HG03097 (cell line): ENCODE data around the gene ARTN.

Experiments
- ATAC-seq: cut with Tn5 transposase; IDR thresholded peaks from one replicate; pipeline ENCODE4 v1.9.1; 2021; ENCODE audit not compliant: unreplicated experiment, low FRiP score

ARTN gene

DNA sequence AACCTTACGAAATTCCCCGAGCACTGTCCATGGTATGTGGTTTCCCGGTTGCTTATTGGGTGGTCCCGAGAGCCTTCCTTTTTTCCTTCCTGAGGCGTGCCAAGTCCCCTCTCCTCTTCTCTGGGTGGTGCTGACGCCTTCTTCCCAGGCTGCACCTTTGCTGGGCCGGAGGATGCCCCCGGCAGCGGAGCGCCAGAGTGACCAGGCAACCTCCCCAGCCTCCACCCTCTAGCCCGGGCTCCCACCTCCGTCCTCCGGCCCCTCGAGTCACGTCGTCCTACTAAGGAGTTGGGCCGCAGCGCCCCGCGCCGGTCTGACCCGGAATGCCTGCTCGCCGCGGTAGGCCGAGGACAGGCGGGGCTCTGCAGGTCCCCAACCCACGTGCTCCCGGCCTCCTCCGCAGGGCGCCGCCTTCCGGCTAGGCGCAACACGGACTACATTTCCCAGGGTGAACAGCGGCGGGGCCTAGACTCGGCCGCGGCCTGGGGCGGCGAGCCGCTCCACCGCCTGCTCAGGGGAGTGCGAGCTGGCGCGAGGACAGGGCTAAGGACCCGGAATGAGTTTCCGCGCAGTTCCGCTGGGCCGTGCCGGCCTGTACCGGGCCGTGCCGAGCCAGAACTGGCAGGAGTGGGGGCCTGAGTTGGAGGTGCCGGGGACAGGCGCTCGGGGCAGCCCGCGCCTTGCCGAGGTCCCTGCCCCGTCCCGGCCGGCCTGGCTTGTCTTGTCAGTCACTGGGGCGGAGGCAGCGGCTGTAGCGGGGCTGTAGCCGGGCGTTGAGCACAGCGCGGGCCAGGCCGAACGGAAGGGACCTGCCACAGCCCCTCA is 12.8 kb downstream of the ARTN start, which contains the start of gene IPO13:
Gene IPO13, plus strand, starts transcription at position 715 of the 825 bp plus-strand sequence. CDS start 651 bp downstream, outside the sequence.
- ATAC-seq = peak; percentile 91

DNA sequence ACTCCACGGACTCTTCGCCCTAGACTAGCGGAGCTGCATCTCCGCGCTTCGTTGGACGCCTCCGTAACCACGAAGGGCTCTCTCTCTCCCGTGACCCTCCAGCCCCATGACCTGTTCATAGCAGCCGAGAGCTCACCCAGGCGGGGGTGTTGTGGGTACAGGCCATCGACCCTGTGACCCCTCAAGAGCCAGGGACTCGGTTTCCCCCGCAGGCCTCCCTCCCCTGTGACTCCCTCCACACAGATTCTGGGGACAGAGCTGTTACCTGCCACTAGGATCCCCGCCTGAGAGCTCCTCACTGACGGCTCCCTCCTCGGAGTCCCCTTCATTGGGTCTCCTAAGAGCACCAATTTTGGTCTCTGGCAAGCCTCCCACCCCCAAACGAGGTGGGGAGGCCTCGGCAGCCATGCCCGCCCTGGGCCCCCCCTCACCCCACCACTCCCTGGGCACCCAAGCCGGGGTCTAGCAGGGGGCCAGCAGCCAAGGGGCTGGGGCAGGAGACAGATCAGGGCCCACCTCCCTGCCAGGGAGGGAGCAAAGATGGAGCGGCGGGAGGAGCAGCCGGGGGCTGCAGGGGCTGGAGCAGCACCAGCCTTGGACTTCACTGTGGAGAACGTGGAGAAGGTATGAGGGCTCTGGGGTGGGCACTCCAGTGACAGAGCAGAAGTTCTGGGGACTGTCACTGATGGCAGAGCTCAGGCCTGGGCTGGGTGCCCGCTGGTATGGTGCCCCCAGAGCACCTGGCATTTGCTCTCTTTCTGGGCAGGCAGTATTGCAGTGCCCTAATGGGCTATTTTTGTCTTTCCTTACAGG is 13.7 kb downstream of the ARTN start:
- ATAC-seq = no peak

DNA sequence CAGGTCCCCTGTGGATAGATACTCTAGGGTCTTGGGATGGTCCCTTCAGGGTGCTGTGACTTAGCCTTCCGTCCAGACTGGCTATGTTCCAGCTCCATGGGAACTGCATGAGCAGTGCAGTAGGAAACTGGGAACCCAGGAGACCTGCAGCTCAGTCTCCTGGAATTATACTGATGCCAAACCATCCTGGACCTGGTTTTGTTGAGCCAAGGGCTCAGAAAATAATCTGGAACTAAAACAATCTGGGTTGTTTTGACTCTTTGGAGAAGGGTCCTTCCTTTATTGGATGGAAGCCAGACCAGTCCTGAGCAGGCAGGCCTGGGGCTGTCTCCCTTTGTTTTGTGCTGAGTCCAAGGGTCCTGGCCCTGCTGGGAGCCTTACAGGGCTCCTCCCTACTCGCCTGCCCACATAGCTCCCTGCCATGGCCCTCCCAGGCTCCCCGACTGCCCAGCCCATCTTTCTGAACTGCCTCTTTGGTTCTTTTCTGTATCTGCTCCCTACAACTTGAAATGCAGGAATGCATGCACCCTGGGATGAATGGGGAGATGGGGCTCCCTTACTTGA is 14.4 kb downstream of the ARTN start:
- ATAC-seq = no peak

DNA sequence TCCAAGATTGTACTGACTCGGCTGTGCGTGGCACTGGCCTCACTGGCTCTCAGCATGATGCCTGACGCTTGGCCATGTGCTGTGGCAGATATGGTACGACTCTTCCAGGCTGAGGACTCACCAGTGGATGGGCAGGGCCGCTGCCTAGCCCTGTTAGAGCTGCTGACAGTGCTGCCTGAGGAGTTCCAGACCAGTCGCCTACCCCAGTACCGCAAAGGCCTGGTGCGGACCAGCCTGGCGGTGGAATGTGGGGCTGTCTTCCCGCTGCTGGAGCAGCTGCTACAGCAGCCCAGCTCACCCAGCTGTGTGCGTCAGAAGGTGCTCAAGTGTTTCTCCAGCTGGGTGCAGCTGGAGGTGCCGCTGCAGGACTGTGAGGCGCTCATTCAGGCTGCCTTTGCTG is 16.1 kb downstream of the ARTN start:
- no peak for ATAC-seq

- ATAC-seq = no peak
Measured at GRCh38 chr1:43951021-43951985, 17.7 kb downstream of the ARTN start.

DNA sequence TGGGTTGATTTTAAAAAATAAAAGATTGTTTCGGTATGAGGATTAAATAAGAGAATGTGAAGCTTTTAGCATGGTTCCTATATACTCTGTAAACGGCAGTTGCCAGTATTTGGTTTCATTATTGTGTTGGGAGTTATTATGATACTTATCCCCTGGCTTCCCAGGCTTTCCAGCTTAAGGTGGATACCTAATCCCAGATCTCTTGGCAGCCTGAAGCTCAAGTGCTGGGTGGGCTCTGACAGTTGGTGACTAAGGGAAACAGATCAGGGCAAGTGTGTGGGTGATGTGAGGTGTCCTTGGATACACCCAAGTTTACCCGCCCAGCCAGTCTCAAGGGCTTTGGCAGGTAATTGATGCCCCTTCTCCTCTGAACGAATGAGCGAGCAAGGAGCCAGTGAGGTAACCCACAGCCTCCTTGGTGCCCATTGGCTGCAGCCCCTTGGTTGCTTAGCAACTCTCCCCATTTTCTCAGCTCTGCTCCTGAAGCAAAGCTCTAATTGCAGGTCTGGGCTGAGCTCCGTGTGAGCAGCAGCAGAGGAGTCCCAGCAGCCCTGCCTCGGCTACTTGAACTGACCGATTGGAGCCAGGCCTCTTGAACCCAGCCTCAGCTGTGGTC is 19.2 kb downstream of the ARTN start:
- no peak for ATAC-seq

GRCh38 chr1:43953361-43953760 is 19.8 kb downstream of the ARTN start:
- ATAC-seq = no peak

DNA sequence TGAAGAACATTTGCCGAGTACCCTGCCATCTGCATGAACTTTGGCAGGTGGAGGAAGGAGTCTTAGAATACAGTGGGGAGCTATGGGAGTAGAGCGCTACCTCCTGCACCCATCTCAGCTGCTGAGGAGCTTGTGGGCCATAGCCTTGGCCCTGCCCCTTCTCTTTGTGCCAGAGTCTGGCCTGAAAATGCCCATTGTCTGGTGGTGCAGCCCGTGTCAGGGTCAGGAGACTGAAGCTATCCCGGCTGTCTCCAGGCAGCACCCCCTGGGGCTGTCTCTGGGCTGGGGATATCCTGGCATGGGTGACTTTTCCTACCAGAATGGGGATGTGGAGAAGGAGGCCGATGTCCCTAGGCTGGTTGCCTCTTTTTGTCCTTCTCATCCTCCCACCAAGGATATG is 20.4 kb downstream of the ARTN start:
- ATAC-seq = no peak

DNA sequence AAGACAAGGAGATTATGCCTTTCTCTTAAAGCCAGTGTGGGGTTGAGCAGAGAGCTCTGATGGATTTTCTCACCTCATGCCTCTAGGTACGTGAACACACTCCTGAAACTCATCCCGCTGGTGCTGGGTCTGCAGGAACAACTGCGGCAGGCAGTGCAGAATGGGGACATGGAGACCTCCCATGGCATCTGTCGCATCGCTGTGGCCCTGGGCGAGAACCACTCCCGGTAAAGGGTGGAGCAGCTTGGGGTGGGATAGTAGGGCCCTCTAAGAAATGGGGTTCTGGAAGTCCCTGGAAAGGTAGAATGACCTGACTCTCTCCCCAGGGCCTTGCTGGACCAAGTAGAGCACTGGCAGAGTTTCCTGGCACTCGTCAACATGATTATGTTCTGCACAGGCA is 22.6 kb downstream of the ARTN start:
- ATAC-seq = no peak

GRCh38 chr1:43957407-43958040 is 23.9 kb downstream of the ARTN start:
- no peak for ATAC-seq

DNA sequence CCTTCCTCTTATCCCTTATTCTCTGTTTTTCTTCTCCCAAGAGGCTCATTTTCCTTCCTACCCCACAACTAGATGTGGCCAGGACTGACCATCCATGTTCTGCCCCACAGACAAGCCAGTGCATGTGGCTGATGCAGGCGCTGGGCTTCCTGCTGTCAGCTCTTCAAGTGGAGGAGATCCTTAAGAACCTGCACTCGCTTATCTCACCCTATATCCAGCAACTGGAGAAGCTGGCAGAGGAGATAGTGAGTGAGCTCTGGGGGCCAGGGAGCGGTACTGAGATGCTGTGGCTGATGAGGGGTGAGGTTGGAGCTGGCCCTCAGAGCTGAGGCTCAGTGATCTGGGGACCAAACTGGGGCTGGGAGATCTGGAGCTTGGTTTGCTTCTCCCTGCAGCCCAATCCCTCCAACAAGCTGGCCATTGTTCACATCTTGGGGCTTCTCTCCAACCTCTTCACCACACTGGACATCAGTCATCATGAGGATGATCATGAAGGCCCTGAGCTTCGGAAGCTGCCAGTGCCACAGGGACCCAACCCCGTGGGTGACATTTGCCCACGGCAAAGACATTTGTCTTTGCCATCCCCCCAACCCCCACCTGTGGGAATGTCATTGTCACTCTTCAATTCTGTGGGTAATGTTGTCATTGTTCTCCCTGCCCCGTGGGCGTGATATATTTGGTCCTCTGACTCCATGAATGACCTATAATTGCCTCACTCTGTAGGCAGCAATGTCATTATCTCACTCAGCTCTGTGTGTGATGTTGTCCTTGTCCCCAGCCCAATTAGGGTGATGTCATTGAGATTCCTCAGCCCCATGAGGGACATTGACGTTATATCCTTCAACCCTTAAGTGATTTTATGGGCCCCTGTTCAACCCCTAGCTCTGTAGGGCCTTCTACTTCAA is 25.0 kb downstream of the ARTN start:
- ATAC-seq = no peak

DNA sequence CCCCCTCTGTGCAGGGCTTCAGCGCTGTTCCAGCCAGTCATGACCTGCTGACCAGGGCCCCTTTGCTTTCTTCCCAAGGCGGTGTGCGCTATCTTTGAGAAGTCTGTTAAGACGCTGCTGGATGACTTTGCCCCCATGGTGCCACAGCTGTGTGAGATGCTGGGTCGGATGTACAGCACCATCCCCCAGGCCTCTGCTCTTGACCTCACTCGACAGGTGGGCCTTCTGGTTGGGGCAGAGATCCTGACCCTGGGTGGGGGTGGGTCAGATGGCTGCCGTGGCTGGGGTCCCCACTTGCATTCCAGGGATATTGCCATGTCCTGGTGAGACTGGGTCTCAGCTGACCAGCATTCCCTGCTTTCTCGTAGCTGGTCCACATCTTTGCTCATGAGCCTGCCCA is 27.2 kb downstream of the ARTN start:
- ATAC-seq = no peak

DNA sequence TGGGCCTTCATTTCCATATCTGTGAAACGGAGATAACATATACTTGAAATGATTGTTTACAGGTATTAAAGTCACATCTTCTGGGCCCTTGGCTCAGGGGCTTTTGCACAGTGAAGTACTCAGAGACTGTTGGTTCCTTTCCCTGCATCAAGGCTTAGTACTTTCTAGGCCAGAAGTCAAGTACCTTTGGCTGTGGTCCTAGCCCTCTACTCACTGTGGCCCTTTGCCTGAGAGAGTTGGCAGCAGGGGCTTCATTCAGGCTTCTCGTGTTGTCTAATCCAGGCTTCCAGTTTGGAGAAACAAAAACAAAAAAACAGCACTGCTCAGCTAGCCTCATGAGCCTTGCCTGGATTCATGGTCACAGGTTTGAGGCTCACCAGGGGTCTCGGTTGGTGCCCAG is 28.1 kb downstream of the ARTN start:
- no peak for ATAC-seq

- no peak for ATAC-seq
Measured at GRCh38 chr1:43962324-43962723, 28.7 kb downstream of the ARTN start.

GRCh38 chr1:43963006-43963405 is 29.4 kb downstream of the ARTN start:
- ATAC-seq = no peak

DNA sequence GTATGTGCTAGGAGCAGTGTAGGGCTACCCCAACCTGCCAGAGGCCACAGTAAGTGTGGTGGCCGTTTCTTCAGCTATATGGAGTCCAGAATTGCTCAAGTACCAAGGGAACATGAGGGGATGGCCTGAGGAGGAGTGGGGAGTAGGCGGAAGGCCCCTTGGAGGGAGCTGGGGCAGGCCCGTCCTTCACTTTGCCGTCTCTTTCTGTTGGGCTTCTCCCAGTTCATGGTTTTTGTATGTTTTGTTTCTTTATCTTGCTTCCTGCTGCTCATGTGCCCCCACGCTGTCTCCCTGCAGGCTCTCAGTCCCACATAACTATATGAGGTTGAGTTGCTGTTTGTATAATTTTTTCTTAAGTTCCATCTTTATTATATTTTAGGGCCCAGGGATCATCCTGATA is 30.3 kb downstream of the ARTN start:
- ATAC-seq = no peak

GRCh38 chr1:43965316-43965715 is 31.7 kb downstream of the ARTN start:
- no peak for ATAC-seq

DNA sequence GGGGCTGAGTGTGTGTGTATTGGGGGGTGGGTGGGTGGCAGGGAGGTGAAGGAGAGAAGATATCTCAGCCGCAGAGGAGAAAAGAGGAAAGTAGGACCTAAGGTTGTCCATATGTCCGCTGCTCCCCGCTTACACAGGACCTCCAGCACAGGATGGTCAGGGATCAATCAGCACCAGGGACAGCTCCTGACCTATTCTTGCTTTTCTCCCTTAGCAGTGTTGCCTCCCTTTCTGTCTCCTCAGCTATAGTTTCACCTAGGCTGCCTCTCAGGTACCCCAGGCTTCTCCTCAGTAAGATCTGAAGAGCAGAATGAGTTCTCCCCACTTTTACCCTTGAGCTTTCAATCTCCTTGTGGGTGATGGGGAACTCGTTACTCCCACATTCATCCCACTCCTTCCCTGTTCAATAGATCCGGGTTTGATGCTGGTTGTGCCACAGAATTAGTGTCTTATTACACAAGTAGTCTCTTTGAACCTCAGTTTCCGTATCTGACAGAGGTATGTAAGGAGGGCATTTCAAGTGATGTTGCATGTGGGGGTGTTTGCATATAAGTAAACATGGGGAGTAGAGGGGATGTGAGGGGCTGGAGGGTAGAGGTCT is 34.8 kb downstream of the ARTN start:
- no peak for ATAC-seq
